Right kidney (tissue), 1 donor: ENCODE data around the gene NIPBL.
"Not testable (repeated sequence)": the region's sequence is repeated elsewhere in the genome, so short reads cannot be mapped to it uniquely, and the experiment has no call there.

ENCODE experiments used
- DNase-seq: peaks from one replicate; pipeline ENCODE4 v3.0.0-alpha.2; 2016

The NIPBL gene

GRCh38 chr5:37090123-37090726, 213.7 kb downstream of the NIPBL start:
- DNase-seq, result no peak

- DNase-seq, result no peak
These were observed 214.2 kb downstream of the NIPBL start for GRCh38 chr5:37090781-37091180.

- not testable (repeated sequence) for DNase-seq
These were observed 217.2 kb downstream of the NIPBL start for GRCh38 chr5:37093795-37094194.

- not testable (repeated sequence) for DNase-seq
These were observed 222.7 kb downstream of the NIPBL start for GRCh38 chr5:37099267-37099666.

GRCh38 chr5:37103302-37103701, 226.7 kb downstream of the NIPBL start:
- DNase-seq, result no peak

- DNase-seq, result no peak
These were observed 232.8 kb downstream of the NIPBL start for GRCh38 chr5:37109338-37109737.

- no peak for DNase-seq
These were observed 233.6 kb downstream of the NIPBL start for GRCh38 chr5:37110135-37110534.

- DNase-seq, result no peak
These were observed 235.1 kb downstream of the NIPBL start for GRCh38 chr5:37111426-37112382.

GRCh38 chr5:37112383-37112991, 235.9 kb downstream of the NIPBL start:
- DNase-seq, result no peak
